GM18526 (cell line): Measurements from ENCODE around the gene IQCE.

Source experiments
- POLR2A ChIP-seq: IDR thresholded peaks from 3 replicates; pipeline ENCODE4 v1.6.1; 2011; ENCODE audit not compliant: insufficient read length; ENCODE audit errors: extremely low read depth

The IQCE gene

GRCh38 chr7:2577914-2578680 lies 19.3 kb downstream of the IQCE start:
- TF ChIP-seq POLR2A: no peak

GRCh38 chr7:2580636-2581035 lies 21.9 kb downstream of the IQCE start:
- no peak for TF ChIP-seq POLR2A

- no peak for TF ChIP-seq POLR2A
Measured at GRCh38 chr7:2582006-2582735, 23.4 kb downstream of the IQCE start.

- TF ChIP-seq POLR2A: no peak
Measured at GRCh38 chr7:2583798-2584580, 25.2 kb downstream of the IQCE start.

GRCh38 chr7:2585446-2585845 lies 26.7 kb downstream of the IQCE start:
- no peak for TF ChIP-seq POLR2A

GRCh38 chr7:2586326-2587020 lies 27.7 kb downstream of the IQCE start:
- TF ChIP-seq POLR2A: no peak

- no peak for TF ChIP-seq POLR2A
Measured at GRCh38 chr7:2587134-2587533, 28.4 kb downstream of the IQCE start.

- no peak for TF ChIP-seq POLR2A
Measured at GRCh38 chr7:2587778-2588177, 29.0 kb downstream of the IQCE start.

GRCh38 chr7:2589341-2589740 lies 30.6 kb downstream of the IQCE start:
- TF ChIP-seq POLR2A: no peak

GRCh38 chr7:2592375-2592865 lies 33.6 kb downstream of the IQCE start:
- no peak for TF ChIP-seq POLR2A

GRCh38 chr7:2593036-2593727 lies 34.4 kb downstream of the IQCE start:
- no peak for TF ChIP-seq POLR2A

GRCh38 chr7:2594599-2594998 lies 35.8 kb downstream of the IQCE start:
- no peak for TF ChIP-seq POLR2A

GRCh38 chr7:2595258-2595860 lies 36.6 kb downstream of the IQCE start:
- no peak for TF ChIP-seq POLR2A

GRCh38 chr7:2596464-2597272 lies 37.9 kb downstream of the IQCE start:
- TF ChIP-seq POLR2A: no peak

- no peak for TF ChIP-seq POLR2A
Measured at GRCh38 chr7:2597273-2597640, 38.5 kb downstream of the IQCE start.
